ENCODE data around the gene LGI4.
"Not testable (repeated sequence)": the region's sequence is repeated elsewhere in the genome, so short reads cannot be mapped to it uniquely, and the experiment has no call there.

Gene LGI4

GRCh38 chr19:35160629-35161433 is 26.0 kb upstream of the LGI4 start:
- H3K9me3 ChIP-seq (ENCODE audit: control insufficient read depth, low read length) = no peaks in the 10 kb centered on the region
- H3K36me3 ChIP-seq (ENCODE audit: control insufficient read depth, insufficient read depth, low read length) = peaks cover 15% of the 10 kb centered on the region
- 94 to 96% methylated on average over 9 of the region's 9 CpGs for WGBS, 2 experiments
- no peak overlapping the region for H3K27ac ChIP-seq (ENCODE audit: insufficient read depth, low read depth, low read length, poor library complexity, severe bottlenecking)
- no peaks in the 10 kb centered on the region for H3K27me3 ChIP-seq (ENCODE audit: control insufficient read depth, insufficient read depth, low read length, poor library complexity, severe bottlenecking)
- H3K4me3 ChIP-seq (ENCODE audit: insufficient read depth, low read depth, low read length) = no peak overlapping the region
- no peaks in the 10 kb centered on the region for H3K4me1 ChIP-seq (ENCODE audit: control insufficient read depth, insufficient read depth, low read length)

GRCh38 chr19:35159606-35160005 is 24.7 kb upstream of the LGI4 start:
- Histone ChIP-seq H3K27me3 (ENCODE audit: control insufficient read depth, insufficient read depth, low read length, poor library complexity, severe bottlenecking) (peaks cover 12% of the 10 kb centered on the region), H3K36me3 (ENCODE audit: control insufficient read depth, insufficient read depth, low read length) (peaks cover 10% of the 10 kb centered on the region), H3K27ac (ENCODE audit: insufficient read depth, low read depth, low read length, poor library complexity, severe bottlenecking) (no peak overlapping the region), H3K4me1 (ENCODE audit: control insufficient read depth, insufficient read depth, low read length) (no peaks in the 10 kb centered on the region), H3K9me3 (ENCODE audit: control insufficient read depth, low read length) (no peaks in the 10 kb centered on the region), H3K4me3 (ENCODE audit: insufficient read depth, low read depth, low read length) (no peak overlapping the region)
- WGBS, 2 experiments = 94 to 96% methylated on average over 8 of the region's 8 CpGs

GRCh38 chr19:35157431-35157830 is 22.6 kb upstream of the LGI4 start:
- H3K27me3 ChIP-seq (ENCODE audit: control insufficient read depth, insufficient read depth, low read length, poor library complexity, severe bottlenecking) = peaks cover 34% of the 10 kb centered on the region
- H3K9me3 ChIP-seq (ENCODE audit: control insufficient read depth, low read length) = no peaks in the 10 kb centered on the region
- no peak overlapping the region for H3K4me3 ChIP-seq (ENCODE audit: insufficient read depth, low read depth, low read length)
- peaks cover 11% of the 10 kb centered on the region for H3K4me1 ChIP-seq (ENCODE audit: control insufficient read depth, insufficient read depth, low read length)
- no peak overlapping the region for H3K27ac ChIP-seq (ENCODE audit: insufficient read depth, low read depth, low read length, poor library complexity, severe bottlenecking)
- H3K36me3 ChIP-seq (ENCODE audit: control insufficient read depth, insufficient read depth, low read length) = peaks cover 3% of the 10 kb centered on the region
- 89 to 93% methylated on average over 4 of the region's 4 CpGs for WGBS, 2 experiments

GRCh38 chr19:35156673-35157014 is 21.8 kb upstream of the LGI4 start:
- H3K27ac ChIP-seq (ENCODE audit: insufficient read depth, low read depth, low read length, poor library complexity, severe bottlenecking) = no peak overlapping the region
- WGBS, 2 experiments = 87 to 89% methylated on average over 7 of the region's 7 CpGs
- no peaks in the 10 kb centered on the region for H3K9me3 ChIP-seq (ENCODE audit: control insufficient read depth, low read length)
- peaks cover 3% of the 10 kb centered on the region for H3K36me3 ChIP-seq (ENCODE audit: control insufficient read depth, insufficient read depth, low read length)
- peaks cover 34% of the 10 kb centered on the region for H3K27me3 ChIP-seq (ENCODE audit: control insufficient read depth, insufficient read depth, low read length, poor library complexity, severe bottlenecking)
- no peak overlapping the region for H3K4me3 ChIP-seq (ENCODE audit: insufficient read depth, low read depth, low read length)
- H3K4me1 ChIP-seq (ENCODE audit: control insufficient read depth, insufficient read depth, low read length) = peaks cover 14% of the 10 kb centered on the region

- Histone ChIP-seq H3K27me3 (ENCODE audit: control insufficient read depth, insufficient read depth, low read length, poor library complexity, severe bottlenecking) (peaks cover 34% of the 10 kb centered on the region), H3K4me1 (ENCODE audit: control insufficient read depth, insufficient read depth, low read length) (peaks cover 14% of the 10 kb centered on the region), H3K4me3 (ENCODE audit: insufficient read depth, low read depth, low read length) (no peak overlapping the region), H3K36me3 (ENCODE audit: control insufficient read depth, insufficient read depth, low read length) (peaks cover 3% of the 10 kb centered on the region), H3K9me3 (ENCODE audit: control insufficient read depth, low read length) (no peaks in the 10 kb centered on the region), H3K27ac (ENCODE audit: insufficient read depth, low read depth, low read length, poor library complexity, severe bottlenecking) (no peak overlapping the region)
- WGBS, 2 experiments = 92 to 94% methylated on average over 6 of the region's 6 CpGs
Observed at GRCh38 chr19:35155981-35156672, 21.3 kb upstream of the LGI4 start.

GRCh38 chr19:35155441-35155840 is 20.6 kb upstream of the LGI4 start:
- Histone ChIP-seq H3K9me3 (ENCODE audit: control insufficient read depth, low read length) (no peaks in the 10 kb centered on the region), H3K27ac (ENCODE audit: insufficient read depth, low read depth, low read length, poor library complexity, severe bottlenecking) (no peak overlapping the region), H3K36me3 (ENCODE audit: control insufficient read depth, insufficient read depth, low read length) (no peaks in the 10 kb centered on the region), H3K4me3 (ENCODE audit: insufficient read depth, low read depth, low read length) (peak overlapping the region; percentile 41), H3K4me1 (ENCODE audit: control insufficient read depth, insufficient read depth, low read length) (peaks cover 14% of the 10 kb centered on the region), H3K27me3 (ENCODE audit: control insufficient read depth, insufficient read depth, low read length, poor library complexity, severe bottlenecking) (peaks cover 34% of the 10 kb centered on the region)
- 25 to 27% methylated on average over 17 of the region's 17 CpGs for WGBS, 2 experiments

- Histone ChIP-seq H3K27ac (ENCODE audit: insufficient read depth, low read depth, low read length, poor library complexity, severe bottlenecking) (no peak within 1 kb of the TSS), H3K36me3 (ENCODE audit: control insufficient read depth, insufficient read depth, low read length) (no peaks in the 10 kb centered on the region), H3K27me3 (ENCODE audit: control insufficient read depth, insufficient read depth, low read length, poor library complexity, severe bottlenecking) (peaks cover 34% of the 10 kb centered on the region), H3K9me3 (ENCODE audit: control insufficient read depth, low read length) (no peaks in the 10 kb centered on the region), H3K4me1 (ENCODE audit: control insufficient read depth, insufficient read depth, low read length) (peaks cover 14% of the 10 kb centered on the region), H3K4me3 (ENCODE audit: insufficient read depth, low read depth, low read length) (peak within 1 kb of the TSS; percentile 41)
- WGBS, 2 experiments = 0% methylated on average over 48 to 49 of the region's 49 CpGs
Observed at GRCh38 chr19:35154525-35155406, 19.9 kb upstream of the LGI4 start, which contains the start of gene FXYD5. Gene FXYD5 (plus strand): TSS chr19:35154735. CDS start chr19:35155551, 816 bp downstream.

- 3% methylated on average over 36 of the region's 36 CpGs for WGBS, 2 experiments
- Histone ChIP-seq H3K27me3 (ENCODE audit: control insufficient read depth, insufficient read depth, low read length, poor library complexity, severe bottlenecking) (peaks cover 34% of the 10 kb centered on the region), H3K4me1 (ENCODE audit: control insufficient read depth, insufficient read depth, low read length) (peaks cover 14% of the 10 kb centered on the region), H3K9me3 (ENCODE audit: control insufficient read depth, low read length) (no peaks in the 10 kb centered on the region), H3K27ac (ENCODE audit: insufficient read depth, low read depth, low read length, poor library complexity, severe bottlenecking) (no peak overlapping the region), H3K36me3 (ENCODE audit: control insufficient read depth, insufficient read depth, low read length) (no peaks in the 10 kb centered on the region), H3K4me3 (ENCODE audit: insufficient read depth, low read depth, low read length) (peak overlapping the region; percentile 41)
Observed at GRCh38 chr19:35153701-35154524, 19.1 kb upstream of the LGI4 start.

GRCh38 chr19:35153129-35153522 is 18.3 kb upstream of the LGI4 start:
- Histone ChIP-seq H3K27me3 (ENCODE audit: control insufficient read depth, insufficient read depth, low read length, poor library complexity, severe bottlenecking) (peaks cover 34% of the 10 kb centered on the region), H3K4me1 (ENCODE audit: control insufficient read depth, insufficient read depth, low read length) (peaks cover 14% of the 10 kb centered on the region)
- H3K9me3 ChIP-seq (ENCODE audit: control insufficient read depth, low read length); H3K27ac ChIP-seq (ENCODE audit: insufficient read depth, low read depth, low read length, poor library complexity, severe bottlenecking); H3K36me3 ChIP-seq (ENCODE audit: control insufficient read depth, insufficient read depth, low read length); H3K4me3 ChIP-seq (ENCODE audit: insufficient read depth, low read depth, low read length): not testable (repeated sequence)
- WGBS, 2 experiments = 89% methylated on average over 10 of the region's 10 CpGs

Data from ectodermal cell (in vitro differentiated cells).